ENCODE measurements around the gene VPS13A. TPM values are rescaled to one million over a fixed set of nuclear protein-coding genes. Genes with fewer than 3 reads are reported as not detected.

The VPS13A gene
- total RNA-seq, 4 donors from 2014 or later, result 17.1 to 46.7 (median 26.7) TPM

- no peak overlapping the region for H3K4me3 ChIP-seq
- H3K27ac ChIP-seq, result no peak overlapping the region
- peaks cover 5 to 30% (median 11%) of the 10 kb centered on the region in 3 donors for H3K4me1 ChIP-seq
- no peaks in the 10 kb centered on the region for H3K36me3 ChIP-seq
- H3K9me3 ChIP-seq, result no peaks in the 10 kb centered on the region
- 63 to 68% methylated on average over 2 of the region's 2 CpGs for WGBS, 2 donors
- intact Hi-C loops (cut with DNase I), result no loop called here
- H3K27me3 ChIP-seq, result no peaks in the 10 kb centered on the region
- no peak for DNase-seq
- TF ChIP-seq CTCF (IDR thresholded peaks at IDR 0.05) (no peak), POLR2A (IDR thresholded peaks at IDR 0.05) (no peak)
These were observed 2.2 kb upstream of the VPS13A start for GRCh38 chr9:77175151-77175550.

- Histone ChIP-seq H3K4me3 (no peak overlapping the region), H3K27me3 (no peaks in the 10 kb centered on the region), H3K36me3 (no peaks in the 10 kb centered on the region), H3K9me3 (no peaks in the 10 kb centered on the region), H3K4me1 (peaks cover 5 to 32% (median 11%) of the 10 kb centered on the region in 3 donors), H3K27ac (peak overlapping the region in 1 of 4 donors; percentile 89)
- WGBS, 2 donors, result 46 to 52% methylated on average over 4 of the region's 4 CpGs
- intact Hi-C loops (cut with DNase I), result no loop called here
- TF ChIP-seq POLR2A (IDR thresholded peaks at IDR 0.05) (no peak), CTCF (IDR thresholded peaks at IDR 0.05) (no peak)
- DNase-seq, result no peak
These were observed 1.2 kb upstream of the VPS13A start for GRCh38 chr9:77176106-77176505.

- intact Hi-C loops (cut with DNase I), result no loop called here
- no peaks in the 10 kb centered on the region for H3K9me3 ChIP-seq
- no peaks in the 10 kb centered on the region for H3K27me3 ChIP-seq
- DNase-seq, result no peak
- H3K27ac ChIP-seq, result peak overlapping the region; percentile 79 to 92 (median 86)
- TF ChIP-seq POLR2A (IDR thresholded peaks at IDR 0.05), result no peak
- peak in 1 of 6 experiments; percentile 2 for TF ChIP-seq CTCF (IDR thresholded peaks at IDR 0.05)
- H3K4me1 ChIP-seq, result peaks cover 5 to 32% (median 11%) of the 10 kb centered on the region in 3 donors
- peak overlapping the region; percentile 80 to 95 (median 86) for H3K4me3 ChIP-seq
- WGBS, 2 donors, result 1 to 3% methylated on average over 8 to 10 of the region's 10 CpGs
- no peaks in the 10 kb centered on the region for H3K36me3 ChIP-seq
These were observed 620 bp upstream of the VPS13A start for GRCh38 chr9:77176686-77177142.

GRCh38 chr9:77177894-77178794, 810 bp downstream of the VPS13A start:
- DNase-seq, result no peak
- H3K27me3 ChIP-seq, result no peaks in the 10 kb centered on the region
- no peaks in the 10 kb centered on the region for H3K36me3 ChIP-seq
- 2 to 3% methylated on average over 20 to 24 of the region's 57 CpGs for WGBS, 2 donors
- intact Hi-C loops (cut with DNase I), result no loop called here
- peak overlapping the region; percentile 80 to 95 (median 86) for H3K4me3 ChIP-seq
- H3K27ac ChIP-seq, result peak overlapping the region; percentile 79 to 92 (median 86)
- no peak for TF ChIP-seq POLR2A (IDR thresholded peaks at IDR 0.05)
- no peak for TF ChIP-seq CTCF (IDR thresholded peaks at IDR 0.05)
- no peaks in the 10 kb centered on the region for H3K9me3 ChIP-seq
- H3K4me1 ChIP-seq, result peaks cover 5 to 32% (median 11%) of the 10 kb centered on the region in 3 donors

GRCh38 chr9:77180056-77180455, 2.7 kb downstream of the VPS13A start:
- intact Hi-C loops (cut with DNase I), result no loop called here

More at GRCh38 chr9:77180056-77180455, 2.7 kb downstream of the VPS13A start:
- Histone ChIP-seq H3K36me3 (no peaks in the 10 kb centered on the region), H3K4me3 (no peak overlapping the region), H3K27me3 (no peaks in the 10 kb centered on the region), H3K9me3 (no peaks in the 10 kb centered on the region), H3K4me1 (peaks cover 5 to 32% (median 11%) of the 10 kb centered on the region in 3 donors), H3K27ac (no peak overlapping the region)
- no peak for DNase-seq
- TF ChIP-seq CTCF (IDR thresholded peaks at IDR 0.05) (no peak), POLR2A (IDR thresholded peaks at IDR 0.05) (no peak)
